ENCODE measurements around the gene ARF3.

DNA sequence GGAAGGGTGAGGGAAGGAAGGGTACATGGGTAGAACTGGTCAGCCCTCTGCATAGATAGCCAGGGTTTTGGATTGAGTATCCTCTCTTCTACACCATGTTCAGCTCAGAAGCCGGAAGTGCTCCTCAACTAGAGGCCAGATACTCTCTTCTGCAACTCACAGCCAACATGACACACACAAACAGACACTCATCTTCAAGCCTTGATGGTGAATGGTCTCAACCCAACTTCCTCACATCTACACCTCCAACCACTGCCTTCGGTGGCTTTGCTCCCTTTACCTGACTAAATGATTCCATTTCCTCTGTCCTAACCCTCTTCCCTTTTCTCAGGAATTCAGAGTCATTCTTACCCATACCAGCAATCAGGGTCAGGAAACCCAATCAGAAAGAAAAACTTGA, 24.4 kb downstream of the ARF3 start:
- no peak for TF ChIP-seq POLR2A (IDR thresholded peaks at IDR 0.05; ENCODE audit: borderline replicate concordance, extremely low read depth, insufficient read depth, insufficient read length)
- TF ChIP-seq, protein P1, sequence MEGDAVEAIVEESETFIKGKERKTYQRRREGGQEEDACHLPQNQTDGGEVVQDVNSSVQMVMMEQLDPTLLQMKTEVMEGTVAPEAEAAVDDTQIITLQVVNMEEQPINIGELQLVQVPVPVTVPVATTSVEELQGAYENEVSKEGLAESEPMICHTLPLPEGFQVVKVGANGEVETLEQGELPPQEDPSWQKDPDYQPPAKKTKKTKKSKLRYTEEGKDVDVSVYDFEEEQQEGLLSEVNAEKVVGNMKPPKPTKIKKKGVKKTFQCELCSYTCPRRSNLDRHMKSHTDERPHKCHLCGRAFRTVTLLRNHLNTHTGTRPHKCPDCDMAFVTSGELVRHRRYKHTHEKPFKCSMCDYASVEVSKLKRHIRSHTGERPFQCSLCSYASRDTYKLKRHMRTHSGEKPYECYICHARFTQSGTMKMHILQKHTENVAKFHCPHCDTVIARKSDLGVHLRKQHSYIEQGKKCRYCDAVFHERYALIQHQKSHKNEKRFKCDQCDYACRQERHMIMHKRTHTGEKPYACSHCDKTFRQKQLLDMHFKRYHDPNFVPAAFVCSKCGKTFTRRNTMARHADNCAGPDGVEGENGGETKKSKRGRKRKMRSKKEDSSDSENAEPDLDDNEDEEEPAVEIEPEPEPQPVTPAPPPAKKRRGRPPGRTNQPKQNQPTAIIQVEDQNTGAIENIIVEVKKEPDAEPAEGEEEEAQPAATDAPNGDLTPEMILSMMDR (IDR thresholded peaks at IDR 0.05 in 2 of 3, conservative IDR thresholded peaks at IDR 0.05 in 1 of 3; ENCODE audit: borderline replicate concordance in 1 of 3, insufficient read depth in 1 of 3, low read depth in 2 of 3, low read length in 2 of 3) = no peak
- no peak for TF ChIP-seq EZH2 (IDR thresholded peaks at IDR 0.05)
- TF ChIP-seq RAD21 (IDR thresholded peaks at IDR 0.05; ENCODE audit: low read depth) = no peak
- TF ChIP-seq, protein P2, sequence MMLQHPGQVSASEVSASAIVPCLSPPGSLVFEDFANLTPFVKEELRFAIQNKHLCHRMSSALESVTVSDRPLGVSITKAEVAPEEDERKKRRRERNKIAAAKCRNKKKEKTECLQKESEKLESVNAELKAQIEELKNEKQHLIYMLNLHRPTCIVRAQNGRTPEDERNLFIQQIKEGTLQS (IDR thresholded peaks at IDR 0.05) = no peak
- TF ChIP-seq, protein P3, sequence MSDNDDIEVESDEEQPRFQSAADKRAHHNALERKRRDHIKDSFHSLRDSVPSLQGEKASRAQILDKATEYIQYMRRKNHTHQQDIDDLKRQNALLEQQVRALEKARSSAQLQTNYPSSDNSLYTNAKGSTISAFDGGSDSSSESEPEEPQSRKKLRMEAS (IDR thresholded peaks at IDR 0.05) = no peak

All from HCT116 (cell line).